PC-9 (cell line): ENCODE data around the gene CUL9.

Experiments used
- EZH2 ChIP-seq: fragments of 200-600 bp; sonication (generic); IDR thresholded peaks from 2 replicates; pipeline ENCODE4 v1.8.0; 2017; ENCODE audit warnings: antibody characterized with exemption, low read depth
- TF ChIP-seq, protein P1 (sequence below): fragments of 200-600 bp; sonication (generic); conservative IDR thresholded peaks from 2 replicates; pipeline ENCODE4 v1.6.1; 2017; ENCODE audit warnings: mixed run types, antibody characterized with exemption, mild to moderate bottlenecking, moderate library complexity

DNA sequence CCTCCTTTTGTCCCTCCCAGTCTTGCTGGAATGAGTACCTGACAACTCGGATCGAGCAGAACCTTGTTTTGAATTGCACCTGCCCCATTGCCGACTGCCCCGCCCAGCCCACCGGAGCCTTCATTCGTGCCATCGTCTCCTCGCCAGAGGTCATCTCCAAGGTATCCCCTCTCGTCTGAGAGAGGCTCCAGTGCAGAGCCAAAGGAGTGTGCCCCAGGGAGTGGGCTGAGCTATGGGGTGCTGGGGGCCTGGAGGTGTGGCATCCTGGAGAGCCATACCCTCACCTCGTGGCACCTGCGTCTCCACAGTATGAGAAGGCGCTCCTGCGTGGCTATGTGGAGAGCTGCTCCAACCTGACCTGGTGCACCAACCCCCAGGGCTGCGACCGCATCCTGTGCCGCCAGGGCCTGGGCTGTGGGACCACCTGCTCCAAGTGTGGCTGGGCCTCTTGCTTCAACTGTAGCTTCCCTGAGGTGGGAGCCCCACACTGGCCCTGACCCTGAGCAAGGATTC lies 38.5 kb downstream of the CUL9 start:
- TF ChIP-seq, protein P1, sequence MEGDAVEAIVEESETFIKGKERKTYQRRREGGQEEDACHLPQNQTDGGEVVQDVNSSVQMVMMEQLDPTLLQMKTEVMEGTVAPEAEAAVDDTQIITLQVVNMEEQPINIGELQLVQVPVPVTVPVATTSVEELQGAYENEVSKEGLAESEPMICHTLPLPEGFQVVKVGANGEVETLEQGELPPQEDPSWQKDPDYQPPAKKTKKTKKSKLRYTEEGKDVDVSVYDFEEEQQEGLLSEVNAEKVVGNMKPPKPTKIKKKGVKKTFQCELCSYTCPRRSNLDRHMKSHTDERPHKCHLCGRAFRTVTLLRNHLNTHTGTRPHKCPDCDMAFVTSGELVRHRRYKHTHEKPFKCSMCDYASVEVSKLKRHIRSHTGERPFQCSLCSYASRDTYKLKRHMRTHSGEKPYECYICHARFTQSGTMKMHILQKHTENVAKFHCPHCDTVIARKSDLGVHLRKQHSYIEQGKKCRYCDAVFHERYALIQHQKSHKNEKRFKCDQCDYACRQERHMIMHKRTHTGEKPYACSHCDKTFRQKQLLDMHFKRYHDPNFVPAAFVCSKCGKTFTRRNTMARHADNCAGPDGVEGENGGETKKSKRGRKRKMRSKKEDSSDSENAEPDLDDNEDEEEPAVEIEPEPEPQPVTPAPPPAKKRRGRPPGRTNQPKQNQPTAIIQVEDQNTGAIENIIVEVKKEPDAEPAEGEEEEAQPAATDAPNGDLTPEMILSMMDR: no peak
- no peak for TF ChIP-seq EZH2
